Measurements from ENCODE around the gene SATB2.

The SATB2 gene

DNA sequence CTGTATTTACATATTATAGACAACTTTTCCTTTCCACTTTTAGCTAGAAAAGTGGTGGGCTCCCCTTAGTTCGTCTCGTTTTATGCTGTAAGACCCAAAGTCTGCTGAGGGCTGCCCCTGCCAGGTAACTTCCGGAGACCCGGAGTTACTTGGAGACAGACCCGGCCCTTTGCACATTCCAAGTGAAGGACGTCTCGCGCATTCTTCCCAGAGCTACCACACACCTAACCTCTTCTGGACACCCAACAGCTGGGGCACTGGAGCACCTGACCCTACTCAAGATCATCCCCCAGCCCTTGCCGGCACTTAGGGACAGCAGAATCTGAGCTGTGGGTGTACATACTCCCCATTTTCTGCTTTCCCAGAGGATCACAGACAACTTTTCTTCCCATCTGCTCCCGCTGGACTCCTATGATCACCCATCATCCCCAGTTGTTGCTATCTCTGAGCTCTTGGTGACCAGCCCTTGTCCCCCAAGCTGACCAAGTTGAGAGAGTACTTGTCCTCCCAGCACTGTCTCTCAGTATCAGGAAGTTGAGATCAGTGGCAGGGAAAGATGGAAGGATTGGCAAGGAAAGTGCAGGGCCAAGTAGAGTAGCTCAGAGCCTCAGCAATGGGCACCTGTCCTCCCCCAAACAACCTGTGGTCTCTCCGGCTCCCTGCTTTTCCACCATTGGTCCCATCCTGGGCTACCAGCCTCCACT lies 8.4 kb upstream of the SATB2 start:
- DNase-seq: no peak

DNA sequence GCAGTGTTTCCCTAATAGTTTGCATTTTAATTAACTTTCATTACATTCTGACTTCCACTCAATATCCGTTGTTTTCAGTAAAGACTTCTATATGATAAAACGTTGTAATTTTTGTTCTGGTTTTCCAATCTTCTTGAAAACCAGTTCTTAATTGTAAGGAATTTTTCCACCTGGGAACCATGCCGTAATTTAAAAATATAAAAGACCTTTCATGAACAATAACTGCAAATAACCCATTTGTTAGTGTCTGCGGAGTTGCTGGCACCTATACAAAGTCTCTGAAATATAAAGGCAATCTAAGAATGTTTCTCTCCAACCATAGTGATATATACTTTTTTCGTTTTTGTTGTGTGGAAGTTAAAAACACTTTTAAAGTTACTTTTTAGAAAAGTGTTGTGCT lies 7.7 kb upstream of the SATB2 start:
- no peak for DNase-seq

DNA sequence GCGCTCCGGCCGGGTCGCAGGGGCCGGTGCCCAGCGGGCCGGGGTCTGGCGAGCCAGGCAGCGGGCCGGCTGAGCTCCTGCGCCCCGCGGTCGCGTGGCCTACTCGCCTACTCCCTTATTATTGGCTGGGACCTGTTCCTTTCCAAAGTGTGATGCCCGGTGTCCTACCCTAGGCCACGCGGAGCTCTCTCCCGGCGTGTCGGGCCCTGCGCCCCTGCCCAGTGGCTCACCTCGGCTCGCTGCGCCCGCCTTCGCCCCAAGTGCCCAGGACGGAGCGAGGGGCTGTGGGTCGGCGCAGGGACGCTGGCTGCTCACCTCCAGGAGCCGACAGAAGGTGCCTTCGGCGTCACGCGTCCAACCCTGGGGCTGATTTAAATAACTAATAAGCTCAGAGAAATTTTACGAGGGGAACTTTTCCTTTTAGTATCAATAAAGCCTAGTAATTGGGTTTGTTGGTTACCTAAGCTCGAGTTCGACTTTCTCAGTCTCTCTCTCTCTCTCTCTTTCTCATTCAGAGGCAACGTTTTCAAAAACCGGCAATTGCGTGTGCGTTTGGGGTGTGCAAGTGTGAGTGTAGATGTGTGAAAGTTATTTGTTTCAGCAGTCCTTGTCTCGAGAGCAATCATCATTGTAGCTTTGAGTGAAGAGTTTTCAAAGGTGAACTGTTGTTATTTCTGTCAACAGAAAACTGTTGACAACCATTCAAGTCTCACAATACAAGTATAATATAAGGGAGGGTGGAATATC lies 7.0 kb upstream of the SATB2 start:
- DNase-seq: no peak

DNA sequence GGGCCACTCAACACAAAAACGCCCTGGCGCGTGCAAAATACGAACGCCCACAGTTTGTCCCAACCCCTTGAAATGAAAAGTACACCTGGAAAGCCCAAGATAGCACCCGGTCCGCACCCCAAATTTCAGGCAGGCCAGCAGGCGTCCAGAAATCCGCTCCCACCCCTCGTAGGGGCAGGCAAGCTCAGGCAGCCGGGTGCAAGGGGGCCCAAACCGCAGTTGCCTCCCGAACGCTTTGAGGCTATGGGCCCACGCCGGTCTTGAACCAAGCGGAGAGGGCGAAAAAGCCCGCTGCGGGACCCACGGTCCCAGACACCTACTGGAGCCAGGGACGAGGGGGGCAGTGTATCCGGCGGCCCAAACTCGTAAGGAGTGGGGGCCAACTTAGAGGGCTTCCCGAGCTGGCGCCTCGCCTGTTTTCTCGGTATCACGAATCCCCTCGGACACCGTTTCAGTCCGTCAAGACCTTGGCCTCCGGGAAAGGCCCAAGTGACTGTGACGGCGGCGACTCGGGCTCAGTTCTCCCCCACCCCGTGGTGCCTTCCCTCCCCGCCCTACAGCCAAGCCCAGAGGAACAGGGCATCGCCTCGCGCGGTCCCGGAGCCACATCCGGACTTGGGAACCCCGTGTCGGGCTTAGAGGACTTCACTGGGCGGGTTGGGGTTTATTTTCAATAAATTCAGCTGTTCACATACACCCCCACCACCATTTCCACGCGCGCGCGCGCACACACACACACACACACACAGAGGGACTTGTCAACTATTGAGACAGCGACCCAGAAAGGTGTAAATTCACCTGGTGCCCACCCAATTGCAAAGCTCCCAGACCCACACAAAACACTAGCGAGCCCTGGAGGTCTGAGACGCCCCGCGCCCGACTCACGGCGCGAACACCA lies 6.2 kb upstream of the SATB2 start:
- no peak for DNase-seq

DNA sequence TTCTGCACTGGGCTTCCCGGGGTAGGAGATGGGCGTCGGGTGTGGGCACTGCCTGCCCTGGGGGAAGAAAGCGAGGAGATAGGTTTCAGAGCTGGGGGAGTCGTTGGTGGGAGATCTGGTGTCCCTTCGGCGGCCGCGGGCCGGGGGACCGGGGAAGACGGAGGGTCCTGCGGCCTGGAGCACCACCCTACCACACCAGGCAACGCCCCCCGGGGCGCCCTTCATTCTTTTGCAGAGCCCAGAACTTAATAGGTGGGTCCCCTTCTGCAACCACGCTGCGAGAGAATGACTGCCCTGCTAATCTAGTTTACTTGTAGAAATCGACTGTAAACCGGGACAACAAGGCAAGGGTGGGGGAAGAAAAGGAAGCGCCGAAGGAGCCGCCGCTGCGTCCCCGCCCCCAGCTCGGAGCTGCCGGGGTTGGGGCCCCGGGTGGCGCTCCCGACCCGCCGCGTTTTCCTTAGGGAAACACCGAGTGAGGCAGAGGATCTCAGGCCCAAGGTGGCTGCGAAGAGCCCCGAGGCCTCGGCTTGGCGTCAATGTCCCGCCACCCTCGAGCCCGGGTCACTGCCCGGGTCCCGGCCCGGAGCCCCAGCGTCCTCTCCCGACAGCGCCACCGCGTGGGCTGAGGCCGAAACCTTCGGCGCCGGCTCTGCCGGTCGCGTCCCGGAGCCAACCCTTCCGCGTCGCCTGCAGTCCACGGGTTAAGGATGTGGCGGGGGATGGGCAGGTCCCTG lies 5.4 kb upstream of the SATB2 start:
- DNase-seq: peak; percentile 70

DNA sequence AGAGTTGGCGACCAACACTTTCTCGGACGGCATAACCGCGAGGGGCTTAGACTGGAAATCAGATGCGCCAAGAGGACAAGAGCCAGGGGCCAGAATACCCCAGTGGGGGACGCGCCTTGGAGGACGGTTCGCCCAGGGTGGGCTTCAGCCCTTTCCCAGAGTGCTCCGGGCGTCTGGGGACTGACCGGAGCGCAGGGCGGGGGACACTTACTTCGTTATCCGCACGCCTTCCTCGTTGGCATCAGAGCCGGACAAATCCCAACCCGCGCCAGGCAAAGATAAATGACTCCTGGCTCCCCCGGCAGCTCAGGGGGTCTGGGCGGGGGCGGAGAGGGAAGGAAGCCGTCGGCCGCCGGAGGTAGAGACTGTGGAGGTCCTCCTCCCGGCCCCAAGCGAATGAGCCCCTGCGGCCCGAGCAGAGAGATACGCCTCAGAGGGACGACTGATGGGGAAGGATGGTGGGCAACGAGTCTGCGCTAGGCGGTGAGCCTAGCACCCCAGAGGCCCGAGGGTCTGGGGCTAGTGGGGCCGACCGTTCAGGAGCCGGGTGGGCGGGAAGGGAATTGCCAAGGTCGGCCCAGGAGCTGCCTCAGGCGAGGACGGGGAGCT lies 4.7 kb upstream of the SATB2 start:
- DNase-seq: no peak

DNA sequence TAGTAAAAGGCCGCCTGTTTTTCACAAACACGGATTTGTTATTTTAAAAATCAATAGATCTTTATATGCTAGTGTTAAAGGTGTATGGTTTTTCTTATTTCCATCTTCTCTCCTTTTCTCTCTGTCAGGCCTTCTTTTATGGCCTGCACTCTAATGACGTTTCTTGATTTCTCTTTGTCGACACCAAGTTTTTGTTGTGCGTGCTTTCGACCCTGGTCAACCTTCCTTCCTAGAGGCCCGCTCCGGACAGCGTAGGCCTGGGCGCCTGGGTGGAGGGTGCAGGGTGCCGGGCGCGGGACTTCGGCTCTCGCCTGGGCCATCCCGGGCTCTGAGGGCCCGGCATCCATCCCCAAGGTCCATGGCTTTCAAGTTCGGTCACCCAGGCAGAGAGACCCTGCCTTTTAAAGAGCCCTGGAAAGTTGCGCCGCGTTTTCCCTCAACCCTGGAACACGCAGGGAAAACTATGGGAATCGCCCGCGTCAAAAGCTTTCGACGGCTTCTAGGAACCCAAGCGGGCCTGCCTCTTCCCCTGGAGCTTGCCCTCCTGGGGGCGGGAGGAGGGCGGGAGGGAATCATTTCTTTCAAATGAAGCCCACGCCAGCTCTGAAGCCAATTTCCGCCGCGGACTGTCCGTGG lies 4.1 kb upstream of the SATB2 start:
- no peak for DNase-seq

DNA sequence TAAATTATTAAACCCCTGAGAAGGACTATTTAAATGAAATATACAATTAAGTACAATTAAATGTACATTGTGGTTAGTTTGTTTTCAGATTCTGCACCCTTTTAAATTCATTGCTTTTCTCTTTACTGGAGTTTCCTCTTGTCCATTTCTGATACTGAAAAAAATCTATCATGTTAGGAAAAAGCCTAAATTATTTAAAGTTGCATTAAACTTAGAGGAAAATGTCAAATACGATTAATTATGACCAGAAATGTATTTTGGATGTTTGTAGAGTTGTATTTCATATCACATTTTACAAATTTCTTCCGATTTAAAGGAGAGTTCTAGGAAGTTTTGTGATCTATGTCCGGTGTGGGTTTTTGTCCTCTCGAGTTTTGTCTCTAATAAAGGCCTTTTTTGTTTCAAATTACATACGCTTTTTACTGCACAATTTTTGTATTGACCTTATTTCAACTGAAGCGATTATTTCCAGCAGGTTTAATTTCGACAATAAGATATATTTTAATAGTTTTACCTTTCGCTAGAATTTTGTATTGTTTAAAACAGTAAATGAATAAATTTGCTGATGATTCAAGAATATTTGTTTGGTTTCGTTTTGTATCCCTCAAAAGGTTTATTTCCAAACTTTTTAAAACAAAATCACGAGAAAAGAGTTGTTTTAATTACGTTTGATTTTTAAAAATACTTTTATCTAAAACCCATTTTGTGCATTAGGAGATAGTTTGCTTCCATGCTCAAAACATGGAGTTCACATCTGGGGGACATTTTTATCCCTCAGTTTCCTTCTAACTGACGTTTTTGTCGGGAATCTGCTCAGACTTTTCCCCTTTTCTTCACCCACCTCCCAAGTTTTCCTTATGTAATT lies 3.3 kb upstream of the SATB2 start:
- DNase-seq: no peak

DNA sequence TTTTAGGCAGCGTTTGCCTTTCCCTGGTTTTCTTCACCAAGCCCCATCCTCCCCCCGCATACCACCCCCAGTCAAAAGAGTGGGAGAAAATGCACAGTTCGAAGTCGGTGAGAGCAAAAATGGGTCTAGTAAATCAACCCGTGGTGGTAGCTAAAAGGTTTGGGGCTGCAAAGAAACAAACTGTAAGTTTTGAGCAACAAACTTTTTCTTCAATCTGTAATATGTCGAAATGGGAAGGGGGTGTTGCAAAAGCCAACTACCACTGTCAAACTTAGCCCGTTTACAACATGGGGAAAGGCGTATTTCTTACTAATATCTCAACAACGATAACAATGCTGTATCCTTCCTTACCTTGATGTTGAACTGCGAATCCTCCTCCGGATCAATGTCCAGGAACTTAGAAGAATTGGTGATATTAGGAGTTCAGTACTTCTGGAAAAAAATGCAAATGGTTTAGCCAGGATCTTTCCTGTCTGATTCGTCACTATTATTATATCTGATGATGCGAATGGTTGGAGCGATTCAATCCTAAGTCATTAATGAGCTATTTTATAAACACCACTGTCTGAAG lies 2.4 kb upstream of the SATB2 start:
- peak; percentile 25 for DNase-seq

DNA sequence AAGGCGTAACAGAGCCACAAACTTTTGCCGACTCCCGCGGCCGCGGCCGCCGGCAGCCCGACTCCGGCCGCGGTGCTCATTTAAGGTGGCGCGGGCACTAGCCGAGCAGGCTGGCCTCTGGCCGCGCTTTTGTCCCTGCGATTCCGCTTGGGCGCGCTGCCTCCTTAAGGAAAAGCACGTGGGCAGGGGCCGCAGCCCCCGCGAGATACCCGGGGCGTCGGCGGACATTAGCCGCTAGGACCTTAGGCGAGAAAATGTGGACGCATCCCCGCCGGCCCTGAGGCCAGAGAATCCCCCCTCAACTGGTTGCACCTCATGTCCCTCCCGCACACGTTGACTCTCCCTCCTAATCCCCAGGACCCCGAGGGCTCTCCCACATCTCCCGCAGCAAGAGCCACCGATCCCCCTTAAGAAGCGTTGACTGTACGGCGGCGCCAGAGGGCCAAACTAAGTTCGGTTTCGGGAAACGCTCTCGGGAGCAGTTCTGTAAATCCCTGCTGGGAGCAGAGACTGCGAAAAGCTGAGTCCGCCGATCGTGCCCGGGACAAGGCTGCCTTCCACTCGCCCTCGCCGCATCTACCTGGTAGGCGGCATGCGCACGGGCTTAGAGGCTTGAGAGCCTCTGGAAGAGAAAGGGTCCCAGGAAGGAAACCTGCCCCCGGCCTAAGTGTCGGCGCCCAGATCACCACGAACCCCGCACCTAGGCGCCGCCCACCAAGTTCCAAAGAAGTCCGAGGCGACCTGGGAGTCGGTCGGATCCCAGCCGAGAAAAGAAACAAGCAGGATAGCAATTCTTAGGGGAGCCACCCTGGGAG lies 1.8 kb upstream of the SATB2 start:
- peak; percentile 96 for DNase-seq

DNA sequence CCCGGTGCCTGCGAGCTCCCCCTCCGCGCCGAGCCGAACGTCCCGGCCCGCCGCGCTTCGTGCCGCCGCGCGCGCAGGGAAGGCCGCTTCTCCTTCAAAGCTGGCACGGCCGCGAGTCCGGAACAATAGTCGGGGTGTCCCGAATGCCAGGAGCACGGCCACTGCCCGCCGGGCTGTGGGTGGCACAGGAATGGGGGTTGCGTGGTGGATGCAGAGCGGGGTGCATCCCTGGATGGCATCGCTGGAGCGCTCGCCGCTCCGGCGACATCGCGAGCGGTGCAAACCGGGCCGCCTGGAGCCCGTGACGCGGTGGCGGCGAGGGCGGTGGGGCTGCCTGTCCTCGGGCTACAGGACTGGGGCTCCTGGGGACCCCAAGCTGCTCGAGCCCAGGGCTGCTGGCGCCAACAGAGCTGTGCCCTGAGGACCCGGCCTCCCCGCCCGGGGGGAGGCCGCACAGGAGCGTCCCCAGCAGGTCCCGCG lies 1.1 kb upstream of the SATB2 start:
- no peak for DNase-seq

DNA sequence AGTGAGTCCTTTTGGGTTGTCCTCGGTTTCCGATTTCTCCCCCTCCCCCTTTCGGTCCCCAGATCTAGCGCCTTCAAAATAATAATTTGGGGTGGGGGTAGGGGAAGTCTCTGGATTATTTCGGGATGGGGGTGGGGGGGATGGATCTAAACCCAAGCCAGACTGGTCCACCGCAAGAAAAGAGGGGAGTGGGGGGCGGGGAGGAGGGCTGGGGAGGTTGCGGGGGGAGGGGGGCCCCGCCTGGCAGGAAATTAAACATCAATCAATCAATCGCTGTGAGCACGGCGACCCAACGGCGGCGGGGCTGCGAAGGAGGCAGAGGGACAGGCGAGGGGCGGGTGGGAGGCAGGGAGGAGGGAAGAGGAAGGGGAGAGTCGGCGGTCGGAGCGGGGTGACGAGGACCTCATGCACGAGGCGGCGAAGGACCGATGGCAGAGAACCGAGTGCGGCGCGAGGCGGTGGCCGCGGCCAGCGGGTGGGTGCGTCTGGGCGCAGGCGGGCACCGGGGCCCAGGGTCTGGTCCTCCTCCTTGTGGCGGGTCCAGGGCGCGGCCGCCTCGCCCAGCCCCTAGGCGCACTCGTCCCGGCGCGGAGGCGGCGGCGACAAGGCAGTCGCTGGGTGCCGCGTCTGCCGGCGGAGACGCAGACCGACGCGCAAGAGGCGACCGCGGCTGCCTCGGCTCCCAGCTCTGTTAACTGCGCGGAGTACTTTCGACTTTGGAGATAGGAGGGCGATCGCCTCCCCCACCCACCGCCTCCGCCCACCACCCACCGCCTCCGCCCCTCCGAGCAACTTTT lies 468 bp upstream of the SATB2 start:
- DNase-seq: peak; percentile 68

DNA sequence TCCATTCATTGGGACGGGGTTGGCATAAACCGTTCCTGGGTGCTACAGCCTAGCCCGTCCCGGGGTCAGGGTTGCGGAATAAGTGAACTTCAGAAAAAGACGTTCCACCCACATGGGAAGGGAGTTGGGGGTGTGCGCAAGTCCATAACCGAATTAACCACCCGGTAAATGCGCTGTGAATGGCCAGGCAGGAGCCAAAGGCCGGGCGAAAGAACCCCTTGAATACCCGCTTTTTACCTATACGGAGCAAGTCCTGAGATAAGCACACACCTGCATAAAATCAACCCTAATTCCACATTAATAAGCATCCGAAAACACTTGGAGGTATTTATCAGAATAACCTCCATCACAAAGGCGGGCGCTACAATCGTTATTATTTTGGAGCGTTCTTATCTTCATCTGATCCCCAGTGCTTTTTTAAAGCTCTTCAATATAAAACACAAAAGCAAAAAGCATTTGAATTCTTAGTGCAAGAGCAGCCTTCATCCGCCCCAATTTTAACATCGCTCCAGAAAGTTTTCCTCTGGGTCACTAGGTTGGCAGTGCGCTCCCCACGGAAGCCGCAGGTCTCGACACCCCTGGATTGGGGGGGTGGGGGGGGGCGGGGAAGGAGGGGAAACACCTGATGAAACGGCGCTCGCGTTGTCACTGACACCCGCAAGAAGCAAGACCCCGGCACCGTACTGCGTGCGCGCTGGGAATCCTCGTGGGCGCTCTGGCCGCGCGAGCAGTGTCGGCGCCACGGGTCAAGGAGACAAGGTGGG lies 1.2 kb downstream of the SATB2 start:
- DNase-seq: no peak

DNA sequence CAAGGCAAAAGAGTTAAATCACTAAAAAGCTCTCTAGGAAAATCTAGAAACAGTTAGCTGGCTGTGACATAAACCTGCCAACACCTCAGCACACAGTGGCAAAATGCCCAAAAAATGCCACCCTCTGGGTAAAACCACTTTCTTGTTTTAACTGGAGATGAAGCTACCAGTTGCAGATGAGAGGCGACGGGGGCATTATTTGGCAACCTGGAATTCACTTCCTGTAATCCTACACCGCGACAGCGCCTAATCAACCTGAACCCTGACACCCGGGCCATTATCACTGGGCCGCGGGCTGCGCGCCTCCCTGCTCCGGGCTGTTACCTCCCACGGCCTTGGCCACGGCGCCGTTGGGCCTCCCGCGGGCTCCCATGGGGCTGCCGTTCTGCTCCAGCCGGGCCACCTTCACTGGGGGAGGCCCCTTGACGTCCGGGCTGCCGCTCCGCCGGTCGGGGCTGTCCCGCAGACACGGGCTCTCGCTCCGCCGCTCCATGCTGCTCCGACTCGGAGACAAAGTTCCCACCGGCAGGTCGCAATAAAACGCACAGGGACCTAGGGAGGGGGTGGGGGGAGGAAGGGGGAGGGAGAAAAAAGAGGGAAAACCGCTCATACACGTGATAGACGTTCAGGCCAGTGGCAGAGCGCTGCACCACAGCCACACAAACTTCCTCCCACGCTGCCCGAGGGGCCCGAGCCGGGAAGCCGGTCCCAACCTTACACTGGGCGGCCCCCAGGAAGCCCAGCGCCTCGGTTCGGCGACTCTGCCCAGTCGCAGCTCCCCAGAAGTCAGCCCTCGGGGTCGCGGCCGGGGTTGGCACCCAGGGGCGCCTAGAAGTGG lies 2.0 kb downstream of the SATB2 start:
- peak; percentile 21 for DNase-seq

DNA sequence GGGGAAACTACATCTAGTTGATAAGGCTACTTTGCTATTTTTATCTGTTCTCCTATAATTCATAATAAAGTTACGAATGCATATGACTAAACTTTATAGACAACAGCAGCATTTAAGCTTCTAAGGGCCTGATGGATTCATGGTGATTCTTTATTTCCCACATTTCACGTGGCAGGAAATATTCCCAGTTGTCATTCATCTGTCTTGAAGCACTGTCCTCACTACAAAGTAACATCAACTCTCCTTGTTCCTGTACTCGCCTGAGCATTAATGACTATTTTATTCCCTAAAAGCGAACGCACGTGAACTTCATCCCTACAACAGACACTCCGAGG lies 2.6 kb downstream of the SATB2 start:
- DNase-seq: no peak

DNA sequence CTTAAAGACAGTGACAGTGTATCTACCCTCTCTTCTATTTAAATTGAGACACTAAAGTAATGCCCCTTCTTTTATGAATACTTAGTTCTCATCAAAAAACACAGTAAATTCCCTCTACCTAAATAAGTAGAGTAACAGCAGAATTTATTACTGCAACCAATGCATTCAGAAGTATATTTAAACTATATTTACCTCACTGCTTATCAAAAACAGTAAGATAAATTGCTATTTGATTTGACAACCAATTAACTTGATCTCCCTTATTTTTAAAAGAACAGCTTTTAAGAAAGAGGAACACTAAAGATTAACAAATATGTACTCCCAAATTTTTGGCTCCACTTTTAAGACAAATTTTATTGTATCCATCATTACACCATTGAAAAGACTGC lies 4.8 kb downstream of the SATB2 start:
- no peak for DNase-seq

All from fibroblast of skin of back (primary cell).